ENCODE results near the gene ACAP3.

Gene ACAP3

GRCh38 chr1:1324524-1325287 is 17.0 kb upstream of the ACAP3 start, which contains the start of the genes CPTP and INTS11:
CPTP (plus strand) TSS chr1:1324802; CDS start chr1:1326911, 2,109 bp downstream.
INTS11 (minus strand) TSS chr1:1324660; CDS start chr1:1324608, 52 bp downstream.
- DNase-seq (ENCODE audit: insufficient read length, low spot score) (peak; percentile 100), FAIRE-seq (peak; percentile 97)
- TF ChIP-seq SPI1 (IDR thresholded peaks at IDR 0.05; ENCODE audit: low read depth, low read length): no peak
- TF ChIP-seq POLR2A (IDR thresholded peaks at IDR 0.05; ENCODE audit: low read depth, low read length): peak; percentile 60
- TF ChIP-seq POLR2AphosphoS5 (IDR thresholded peaks at IDR 0.05; ENCODE audit: low read depth, low read length): 0 out of 2 replicates have a peak, but pooled peaks have one; percentile 59
- peak; percentile 33; the same call in 1 of the 2 replicates for TF ChIP-seq TAF1 (IDR thresholded peaks at IDR 0.05; ENCODE audit: low read depth, low read length)

- no peak for TF ChIP-seq POLR2A (IDR thresholded peaks at IDR 0.05; ENCODE audit: low read depth, low read length)
- FAIRE-seq: no peak
Measured at GRCh38 chr1:1324084-1324523, 16.4 kb upstream of the ACAP3 start.

GRCh38 chr1:1322952-1323351 is 15.2 kb upstream of the ACAP3 start:
- DNase-seq (ENCODE audit: insufficient read length, low spot score) (no peak), FAIRE-seq (no peak)
- TF ChIP-seq TAF1 (IDR thresholded peaks at IDR 0.05; ENCODE audit: low read depth, low read length) (no peak), SPI1 (IDR thresholded peaks at IDR 0.05; ENCODE audit: low read depth, low read length) (no peak), POLR2AphosphoS5 (IDR thresholded peaks at IDR 0.05; ENCODE audit: low read depth, low read length) (no peak), PAX5 (IDR thresholded peaks at IDR 0.05; ENCODE audit: insufficient read depth, low read length, severe bottlenecking) (no peak), POU2F2 (IDR thresholded peaks at IDR 0.05; ENCODE audit: low read depth, low read length) (no peak), POLR2A (IDR thresholded peaks at IDR 0.05; ENCODE audit: low read depth, low read length) (no peak)

More at GRCh38 chr1:1324084-1324523, 16.4 kb upstream of the ACAP3 start:
- DNase-seq (ENCODE audit: insufficient read length, low spot score): no peak

DNA sequence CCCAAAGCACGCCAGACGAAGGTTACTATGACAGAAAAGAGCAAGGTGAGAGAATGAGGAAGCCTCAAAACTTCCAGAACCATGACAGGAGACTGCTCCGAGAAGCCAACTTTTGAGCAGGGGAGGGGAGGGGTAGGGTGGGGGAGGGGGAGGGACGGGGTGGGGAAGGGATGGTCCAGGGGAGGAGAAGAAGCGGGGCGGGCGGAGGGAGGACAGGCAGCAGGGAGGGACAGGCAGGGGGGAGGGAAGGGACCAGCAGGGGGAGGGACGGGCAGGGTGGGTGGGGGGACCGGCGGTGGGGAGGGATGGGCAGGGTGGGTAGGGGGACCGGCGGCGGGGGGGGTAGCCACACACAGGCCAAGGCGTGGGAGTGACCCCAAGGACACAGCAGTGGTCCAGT is 14.7 kb upstream of the ACAP3 start:
- FAIRE-seq: no peak

DNA sequence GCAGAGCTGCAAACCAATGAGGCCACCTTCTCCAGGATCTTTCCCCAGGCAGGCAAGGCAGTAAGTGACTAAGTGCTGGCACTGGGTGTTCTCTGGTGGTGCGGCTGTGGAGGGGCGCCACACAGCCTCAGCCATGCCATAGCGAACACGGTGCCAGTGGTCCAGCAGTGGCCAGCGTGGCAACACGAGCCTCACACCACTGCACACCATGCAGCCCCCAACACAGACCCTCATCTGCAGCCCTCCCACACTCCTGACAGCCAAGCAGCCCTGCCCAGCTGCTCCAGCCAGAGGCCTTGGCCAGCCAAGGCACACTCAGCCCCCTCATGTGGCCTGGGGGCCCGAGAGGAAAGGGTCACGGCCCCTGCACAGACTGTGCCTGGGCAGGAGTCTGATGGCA is 13.7 kb upstream of the ACAP3 start:
- TF ChIP-seq TAF1 (IDR thresholded peaks at IDR 0.05; ENCODE audit: low read depth, low read length): no peak
- no peak for TF ChIP-seq POLR2AphosphoS5 (IDR thresholded peaks at IDR 0.05; ENCODE audit: low read depth, low read length)
- TF ChIP-seq POU2F2 (IDR thresholded peaks at IDR 0.05; ENCODE audit: low read depth, low read length): no peak
- no peak for TF ChIP-seq SPI1 (IDR thresholded peaks at IDR 0.05; ENCODE audit: low read depth, low read length)
- TF ChIP-seq PAX5 (IDR thresholded peaks at IDR 0.05; ENCODE audit: insufficient read depth, low read length, severe bottlenecking): no peak
- no peak for FAIRE-seq

More for the DNA sequence above, 14.7 kb upstream of the ACAP3 start:
- DNase-seq (ENCODE audit: insufficient read length, low spot score): no peak
- TF ChIP-seq POLR2A (IDR thresholded peaks at IDR 0.05; ENCODE audit: low read depth, low read length) (no peak), POLR2AphosphoS5 (IDR thresholded peaks at IDR 0.05; ENCODE audit: low read depth, low read length) (no peak), POU2F2 (IDR thresholded peaks at IDR 0.05; ENCODE audit: low read depth, low read length) (no peak)

GRCh38 chr1:1320666-1321448 is 13.1 kb upstream of the ACAP3 start:
- DNase-seq (ENCODE audit: insufficient read length, low spot score): no peak
- no peak for FAIRE-seq
- no peak for TF ChIP-seq POLR2A (IDR thresholded peaks at IDR 0.05; ENCODE audit: low read depth, low read length)
- no peak for TF ChIP-seq TAF1 (IDR thresholded peaks at IDR 0.05; ENCODE audit: low read depth, low read length)
- no peak for TF ChIP-seq SPI1 (IDR thresholded peaks at IDR 0.05; ENCODE audit: low read depth, low read length)
- TF ChIP-seq PAX5 (IDR thresholded peaks at IDR 0.05; ENCODE audit: insufficient read depth, low read length, severe bottlenecking): no peak
- no peak for TF ChIP-seq POLR2AphosphoS5 (IDR thresholded peaks at IDR 0.05; ENCODE audit: low read depth, low read length)

More for the DNA sequence above, 13.7 kb upstream of the ACAP3 start:
- no peak for DNase-seq (ENCODE audit: insufficient read length, low spot score)

GRCh38 chr1:1319646-1319941 is 11.9 kb upstream of the ACAP3 start:
- FAIRE-seq: no peak
- no peak for DNase-seq (ENCODE audit: insufficient read length, low spot score)
- TF ChIP-seq POLR2A (IDR thresholded peaks at IDR 0.05; ENCODE audit: low read depth, low read length) (no peak), PAX5 (IDR thresholded peaks at IDR 0.05; ENCODE audit: insufficient read depth, low read length, severe bottlenecking) (no peak), SPI1 (IDR thresholded peaks at IDR 0.05; ENCODE audit: low read depth, low read length) (no peak), POU2F2 (IDR thresholded peaks at IDR 0.05; ENCODE audit: low read depth, low read length) (no peak), POLR2AphosphoS5 (IDR thresholded peaks at IDR 0.05; ENCODE audit: low read depth, low read length) (no peak), TAF1 (IDR thresholded peaks at IDR 0.05; ENCODE audit: low read depth, low read length) (no peak)

DNA sequence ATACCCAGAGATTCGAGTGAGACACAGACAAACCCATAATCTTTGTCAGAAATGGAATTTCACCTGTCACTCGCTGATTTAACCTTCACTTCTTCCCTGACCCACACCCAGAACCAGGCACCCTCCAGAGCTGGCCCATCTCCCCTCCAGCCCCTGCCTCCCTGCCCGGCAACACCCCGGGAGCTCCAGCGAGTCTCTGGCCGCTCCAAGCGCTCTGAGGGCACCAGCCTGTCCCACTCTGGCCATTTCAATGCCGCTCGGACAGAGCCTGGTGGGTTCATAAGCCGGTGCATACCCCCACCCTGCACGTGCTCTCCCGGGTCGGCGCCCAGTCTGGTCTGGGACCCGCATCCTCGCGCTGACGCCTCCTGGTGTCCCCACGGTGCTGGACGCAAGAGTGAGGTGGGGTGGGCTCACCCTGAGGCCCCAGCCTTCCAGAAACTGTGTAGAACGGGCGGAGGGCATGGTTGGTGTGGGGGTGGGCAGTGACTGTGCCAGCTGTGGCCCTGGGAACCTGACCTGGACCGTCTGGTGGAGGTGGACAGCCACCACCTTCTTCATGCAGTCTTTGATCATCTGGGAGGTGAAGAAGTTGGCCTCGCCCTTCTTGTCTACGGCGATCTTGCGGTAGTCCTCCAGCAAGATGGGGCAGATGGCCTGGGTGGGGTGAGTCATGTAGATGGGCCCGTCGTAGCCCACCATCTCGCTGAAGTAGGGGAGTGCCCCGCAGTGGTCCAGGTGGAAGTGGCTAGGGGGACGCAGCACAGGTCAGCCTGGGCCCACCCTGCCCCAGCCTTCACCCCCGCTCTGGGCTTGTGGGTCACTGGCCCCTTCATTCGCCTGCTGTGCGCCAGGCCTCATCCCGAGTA is 11.3 kb upstream of the ACAP3 start:
- FAIRE-seq: no peak
- no peak for DNase-seq (ENCODE audit: insufficient read length, low spot score)
- no peak for TF ChIP-seq POLR2AphosphoS5 (IDR thresholded peaks at IDR 0.05; ENCODE audit: low read depth, low read length)
- no peak for TF ChIP-seq POU2F2 (IDR thresholded peaks at IDR 0.05; ENCODE audit: low read depth, low read length)
- TF ChIP-seq PAX5 (IDR thresholded peaks at IDR 0.05; ENCODE audit: insufficient read depth, low read length, severe bottlenecking): no peak
- no peak for TF ChIP-seq TAF1 (IDR thresholded peaks at IDR 0.05; ENCODE audit: low read depth, low read length)
- TF ChIP-seq SPI1 (IDR thresholded peaks at IDR 0.05; ENCODE audit: low read depth, low read length): no peak
- TF ChIP-seq POLR2A (IDR thresholded peaks at IDR 0.05; ENCODE audit: low read depth, low read length): no peak

DNA sequence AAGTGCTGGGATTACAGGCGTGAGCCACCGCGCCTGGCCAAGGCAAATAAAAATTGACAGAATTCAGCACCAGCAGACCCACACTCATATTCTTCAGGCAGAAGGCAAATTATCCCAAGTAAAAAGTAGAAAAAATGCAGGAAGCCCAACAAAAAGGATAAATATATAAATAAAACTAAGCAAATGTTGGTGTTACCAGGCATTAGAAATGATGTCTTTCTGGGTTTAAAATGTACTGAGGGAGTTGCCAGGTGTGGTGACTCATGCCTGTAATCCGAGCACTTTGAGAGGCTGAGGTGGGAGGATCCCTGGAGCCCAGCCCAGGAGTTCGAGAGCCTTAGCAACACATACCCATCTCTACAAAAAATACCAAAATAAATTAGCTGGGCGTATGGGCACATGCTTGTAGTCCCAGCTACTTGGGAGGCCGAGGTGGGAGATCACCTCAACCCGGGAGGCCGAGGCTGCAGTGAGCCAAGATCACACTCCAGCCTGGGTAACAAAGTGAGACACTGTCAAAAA is 10.5 kb upstream of the ACAP3 start:
- no peak for FAIRE-seq
- DNase-seq (ENCODE audit: insufficient read length, low spot score): no peak
- TF ChIP-seq POLR2AphosphoS5 (IDR thresholded peaks at IDR 0.05; ENCODE audit: low read depth, low read length) (no peak), SPI1 (IDR thresholded peaks at IDR 0.05; ENCODE audit: low read depth, low read length) (no peak), POLR2A (IDR thresholded peaks at IDR 0.05; ENCODE audit: low read depth, low read length) (no peak), TAF1 (IDR thresholded peaks at IDR 0.05; ENCODE audit: low read depth, low read length) (no peak), PAX5 (IDR thresholded peaks at IDR 0.05; ENCODE audit: insufficient read depth, low read length, severe bottlenecking) (no peak), POU2F2 (IDR thresholded peaks at IDR 0.05; ENCODE audit: low read depth, low read length) (no peak)
